ENCODE data around the gene ABCD1. TPM values are rescaled to one million over a fixed set of nuclear protein-coding genes. Genes with fewer than 3 reads are reported as not detected.

The ABCD1 gene
- total RNA-seq, 1 donor from 2014 or later = 19.5 TPM

GRCh38 chrX:153734871-153735270 lies 10.2 kb downstream of the ABCD1 start:
- no peak overlapping the region for H3K27ac Mint-ChIP-seq (ENCODE audit: unreplicated experiment)
- no peaks in the 10 kb centered on the region for H3K9me3 Mint-ChIP-seq (ENCODE audit: unreplicated experiment)
- DNase-seq (ENCODE audit: low spot score) = no peak
- H3K27me3 Mint-ChIP-seq (ENCODE audit: unreplicated experiment) = peaks cover 4% of the 10 kb centered on the region
- peaks cover 5% of the 10 kb centered on the region for H3K4me1 Mint-ChIP-seq (ENCODE audit: unreplicated experiment)
- TF ChIP-seq CTCF (IDR thresholded peaks at IDR 0.05; ENCODE audit: unreplicated experiment) = no peak
- peaks cover 27% of the 10 kb centered on the region for H3K36me3 Mint-ChIP-seq (ENCODE audit: low read depth, unreplicated experiment)
- H3K4me3 Mint-ChIP-seq (ENCODE audit: unreplicated experiment) = no peak overlapping the region

GRCh38 chrX:153735274-153735673 lies 10.6 kb downstream of the ABCD1 start:
- H3K4me3 Mint-ChIP-seq (ENCODE audit: unreplicated experiment) = no peak overlapping the region
- DNase-seq (ENCODE audit: low spot score) = no peak
- H3K9me3 Mint-ChIP-seq (ENCODE audit: unreplicated experiment) = no peaks in the 10 kb centered on the region
- H3K27me3 Mint-ChIP-seq (ENCODE audit: unreplicated experiment) = peaks cover 4% of the 10 kb centered on the region
- H3K36me3 Mint-ChIP-seq (ENCODE audit: low read depth, unreplicated experiment) = peaks cover 27% of the 10 kb centered on the region
- peaks cover 5% of the 10 kb centered on the region for H3K4me1 Mint-ChIP-seq (ENCODE audit: unreplicated experiment)
- H3K27ac Mint-ChIP-seq (ENCODE audit: unreplicated experiment) = no peak overlapping the region
- no peak for TF ChIP-seq CTCF (IDR thresholded peaks at IDR 0.05; ENCODE audit: unreplicated experiment)

GRCh38 chrX:153736071-153736820 lies 11.6 kb downstream of the ABCD1 start:
- Mint-ChIP-seq H3K27ac (ENCODE audit: unreplicated experiment) (no peak overlapping the region), H3K36me3 (ENCODE audit: low read depth, unreplicated experiment) (peaks cover 22% of the 10 kb centered on the region), H3K9me3 (ENCODE audit: unreplicated experiment) (no peaks in the 10 kb centered on the region), H3K27me3 (ENCODE audit: unreplicated experiment) (peaks cover 2% of the 10 kb centered on the region), H3K4me1 (ENCODE audit: unreplicated experiment) (peaks cover 5% of the 10 kb centered on the region), H3K4me3 (ENCODE audit: unreplicated experiment) (no peak overlapping the region)
- no peak for TF ChIP-seq CTCF (IDR thresholded peaks at IDR 0.05; ENCODE audit: unreplicated experiment)
- DNase-seq (ENCODE audit: low spot score) = no peak

- Mint-ChIP-seq H3K4me3 (ENCODE audit: unreplicated experiment) (no peak overlapping the region), H3K36me3 (ENCODE audit: low read depth, unreplicated experiment) (peaks cover 15% of the 10 kb centered on the region), H3K9me3 (ENCODE audit: unreplicated experiment) (no peaks in the 10 kb centered on the region), H3K27ac (ENCODE audit: unreplicated experiment) (no peak overlapping the region), H3K27me3 (ENCODE audit: unreplicated experiment) (peaks cover 2% of the 10 kb centered on the region), H3K4me1 (ENCODE audit: unreplicated experiment) (peaks cover 5% of the 10 kb centered on the region)
- TF ChIP-seq CTCF (IDR thresholded peaks at IDR 0.05; ENCODE audit: unreplicated experiment) = no peak
- no peak for DNase-seq (ENCODE audit: low spot score)
Measured at GRCh38 chrX:153736871-153737441, 12.3 kb downstream of the ABCD1 start.

GRCh38 chrX:153738056-153738605 lies 13.5 kb downstream of the ABCD1 start:
- H3K4me1 Mint-ChIP-seq (ENCODE audit: unreplicated experiment) = peaks cover 5% of the 10 kb centered on the region
- no peaks in the 10 kb centered on the region for H3K9me3 Mint-ChIP-seq (ENCODE audit: unreplicated experiment)
- DNase-seq (ENCODE audit: low spot score) = no peak
- no peak overlapping the region for H3K4me3 Mint-ChIP-seq (ENCODE audit: unreplicated experiment)
- peaks cover 14% of the 10 kb centered on the region for H3K36me3 Mint-ChIP-seq (ENCODE audit: low read depth, unreplicated experiment)
- H3K27ac Mint-ChIP-seq (ENCODE audit: unreplicated experiment) = no peak overlapping the region
- TF ChIP-seq CTCF (IDR thresholded peaks at IDR 0.05; ENCODE audit: unreplicated experiment) = no peak
- H3K27me3 Mint-ChIP-seq (ENCODE audit: unreplicated experiment) = peaks cover 2% of the 10 kb centered on the region
